Skin epidermis (tissue), 12 donors: ENCODE results near the gene MSMO1.
A peak's percentile ranks its signal among the peaks of the same experiment; 100 is the strongest.

Experiments
- H3K27ac ChIP-seq, 21 experiments: fragments of 200-600 bp; sonication (generic) in 11 of 21; one replicate each; pipeline ENCODE4 v1.5.0; 2020; ENCODE audit warnings: mild to moderate bottlenecking in 3 of 21, inconsistent platforms in 2 of 21, moderate library complexity in 2 of 21
- H3K4me3 ChIP-seq, 7 experiments: fragments of 200-600 bp; sonication (generic) in 2 of 7; one replicate each; pipeline ENCODE4 v1.5.0; 2020; ENCODE audit warnings: inconsistent platforms in 2 of 7, mild to moderate bottlenecking in 2 of 7, moderate library complexity in 1 of 7

MSMO1 gene

GRCh38 chr4:165351359-165352130 is 24.1 kb downstream of the MSMO1 start:
- no peak overlapping the region for H3K4me3 ChIP-seq

GRCh38 chr4:165355900-165356300 is 28.4 kb downstream of the MSMO1 start:
- Histone ChIP-seq H3K27ac (no peak overlapping the region), H3K4me3 (no peak overlapping the region)

More at GRCh38 chr4:165351359-165352130, 24.1 kb downstream of the MSMO1 start:
- no peak overlapping the region for H3K27ac ChIP-seq

GRCh38 chr4:165359506-165359905 is 32.0 kb downstream of the MSMO1 start:
- no peak overlapping the region for H3K4me3 ChIP-seq
- peak overlapping the region in 8 of 21 experiments; percentile 8 to 56 (median 34) for H3K27ac ChIP-seq

GRCh38 chr4:165360041-165360695 is 32.7 kb downstream of the MSMO1 start:
- no peak overlapping the region for H3K4me3 ChIP-seq
- peak overlapping the region in 9 of 21 experiments; percentile 4 to 56 (median 37) for H3K27ac ChIP-seq

GRCh38 chr4:165360985-165361670 is 33.7 kb downstream of the MSMO1 start:
- Histone ChIP-seq H3K4me3 (no peak overlapping the region), H3K27ac (peak overlapping the region in 2 of 21 experiments; percentile 8 to 56)

- Histone ChIP-seq H3K4me3 (no peak overlapping the region), H3K27ac (no peak overlapping the region)
Measured at GRCh38 chr4:165361810-165362209, 34.3 kb downstream of the MSMO1 start.

GRCh38 chr4:165364452-165365080 is 37.1 kb downstream of the MSMO1 start:
- Histone ChIP-seq H3K4me3 (no peak overlapping the region), H3K27ac (no peak overlapping the region)

GRCh38 chr4:165367040-165367439 is 39.6 kb downstream of the MSMO1 start:
- H3K4me3 ChIP-seq, result no peak overlapping the region
- no peak overlapping the region for H3K27ac ChIP-seq

GRCh38 chr4:165368114-165368513 is 40.6 kb downstream of the MSMO1 start:
- no peak overlapping the region for H3K4me3 ChIP-seq

GRCh38 chr4:165368567-165368966 is 41.1 kb downstream of the MSMO1 start:
- Histone ChIP-seq H3K27ac (no peak overlapping the region), H3K4me3 (no peak overlapping the region)

More at GRCh38 chr4:165368114-165368513, 40.6 kb downstream of the MSMO1 start:
- no peak overlapping the region for H3K27ac ChIP-seq

- Histone ChIP-seq H3K27ac (no peak overlapping the region), H3K4me3 (no peak overlapping the region)
Measured at GRCh38 chr4:165369522-165369921, 42.1 kb downstream of the MSMO1 start.

GRCh38 chr4:165370530-165370929 is 43.1 kb downstream of the MSMO1 start:
- Histone ChIP-seq H3K4me3 (no peak overlapping the region), H3K27ac (no peak overlapping the region)

- Histone ChIP-seq H3K27ac (no peak overlapping the region), H3K4me3 (no peak overlapping the region)
Measured at GRCh38 chr4:165375465-165375864, 48.0 kb downstream of the MSMO1 start.

- Histone ChIP-seq H3K4me3 (peak overlapping the region; percentile 25 to 61 (median 47)), H3K27ac (peak overlapping the region in 10 of 21 experiments; percentile 11 to 87 (median 61))
Measured at GRCh38 chr4:165378398-165378744, 50.9 kb downstream of the MSMO1 start.

- Histone ChIP-seq H3K27ac (peak within 1 kb of the TSS in 13 of 21 experiments; percentile 11 to 87 (median 50)), H3K4me3 (peak within 1 kb of the TSS; percentile 25 to 61 (median 47))
Measured at GRCh38 chr4:165378745-165379677, 51.5 kb downstream of the MSMO1 start, which contains the start of gene CPE. TSS of gene CPE (plus strand) at chr4:165379008. CDS start at chr4:165379222, 214 bp downstream.

- Histone ChIP-seq H3K4me3 (peak overlapping the region; percentile 25 to 61 (median 47)), H3K27ac (peak overlapping the region in 11 of 21 experiments; percentile 11 to 87 (median 55))
Measured at GRCh38 chr4:165379678-165380064, 52.2 kb downstream of the MSMO1 start.

GRCh38 chr4:165380805-165381204 is 53.3 kb downstream of the MSMO1 start:
- no peak overlapping the region for H3K4me3 ChIP-seq
- H3K27ac ChIP-seq, result no peak overlapping the region

GRCh38 chr4:165381821-165382373 is 54.4 kb downstream of the MSMO1 start:
- no peak overlapping the region for H3K4me3 ChIP-seq
- no peak overlapping the region for H3K27ac ChIP-seq

- H3K4me3 ChIP-seq, result no peak overlapping the region
- H3K27ac ChIP-seq, result peak overlapping the region in 1 of 21 experiments; percentile 21
Measured at GRCh38 chr4:165382640-165383039, 55.2 kb downstream of the MSMO1 start.
